LNCAP (cell line): ENCODE measurements around the gene FBXO8.

Experiments
- TF ChIP-seq, protein P1 (sequence below): fragments of 450-650 bp; IDR thresholded peaks from 2 replicates; pipeline ENCODE4 v1.5.1; 2017; ENCODE audit warnings: mild to moderate bottlenecking

Gene FBXO8

DNA sequence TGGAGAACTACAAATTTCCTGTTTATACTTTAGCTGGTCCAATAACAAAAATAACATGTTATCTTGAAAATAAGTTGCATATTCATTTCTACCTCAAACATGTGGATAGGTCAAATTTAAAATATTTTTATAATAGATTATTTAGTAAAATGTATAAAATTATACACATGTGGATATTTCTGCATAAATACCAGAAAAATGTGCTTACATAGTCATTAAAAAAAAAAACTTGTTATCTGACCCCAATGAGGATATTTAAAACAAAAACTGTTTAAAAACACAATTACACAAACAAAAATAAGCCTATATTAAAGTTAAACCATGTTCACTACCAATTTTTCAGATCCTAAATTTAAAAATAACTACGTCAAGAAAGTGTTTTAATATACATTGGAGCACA, 28.1 kb downstream of the FBXO8 start:
- TF ChIP-seq, protein P1, sequence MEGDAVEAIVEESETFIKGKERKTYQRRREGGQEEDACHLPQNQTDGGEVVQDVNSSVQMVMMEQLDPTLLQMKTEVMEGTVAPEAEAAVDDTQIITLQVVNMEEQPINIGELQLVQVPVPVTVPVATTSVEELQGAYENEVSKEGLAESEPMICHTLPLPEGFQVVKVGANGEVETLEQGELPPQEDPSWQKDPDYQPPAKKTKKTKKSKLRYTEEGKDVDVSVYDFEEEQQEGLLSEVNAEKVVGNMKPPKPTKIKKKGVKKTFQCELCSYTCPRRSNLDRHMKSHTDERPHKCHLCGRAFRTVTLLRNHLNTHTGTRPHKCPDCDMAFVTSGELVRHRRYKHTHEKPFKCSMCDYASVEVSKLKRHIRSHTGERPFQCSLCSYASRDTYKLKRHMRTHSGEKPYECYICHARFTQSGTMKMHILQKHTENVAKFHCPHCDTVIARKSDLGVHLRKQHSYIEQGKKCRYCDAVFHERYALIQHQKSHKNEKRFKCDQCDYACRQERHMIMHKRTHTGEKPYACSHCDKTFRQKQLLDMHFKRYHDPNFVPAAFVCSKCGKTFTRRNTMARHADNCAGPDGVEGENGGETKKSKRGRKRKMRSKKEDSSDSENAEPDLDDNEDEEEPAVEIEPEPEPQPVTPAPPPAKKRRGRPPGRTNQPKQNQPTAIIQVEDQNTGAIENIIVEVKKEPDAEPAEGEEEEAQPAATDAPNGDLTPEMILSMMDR: no peak

DNA sequence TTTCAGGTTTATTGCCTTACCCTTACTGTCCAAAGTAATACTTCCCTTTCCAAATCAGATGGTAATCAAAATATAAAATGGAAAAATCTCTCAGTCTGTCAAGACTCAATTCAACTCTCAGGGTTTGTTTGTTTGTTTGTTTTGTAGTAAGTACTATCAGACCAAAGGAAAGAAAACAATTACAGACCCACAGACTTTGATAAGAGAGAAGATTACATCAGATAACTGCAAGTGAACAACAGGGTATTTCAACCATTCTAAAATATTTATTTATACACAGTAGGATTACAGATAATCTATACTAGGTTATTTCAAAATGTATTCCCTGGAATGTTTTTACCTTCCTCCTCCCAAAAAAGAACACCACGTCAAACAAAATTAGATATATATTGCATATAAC, 28.9 kb downstream of the FBXO8 start:
- TF ChIP-seq, protein P1: no peak

- TF ChIP-seq, protein P1: no peak
These were observed 31.1 kb downstream of the FBXO8 start for GRCh38 chr4:174252412-174252811.

GRCh38 chr4:174248407-174248806, 35.1 kb downstream of the FBXO8 start:
- TF ChIP-seq, protein P1: no peak

DNA sequence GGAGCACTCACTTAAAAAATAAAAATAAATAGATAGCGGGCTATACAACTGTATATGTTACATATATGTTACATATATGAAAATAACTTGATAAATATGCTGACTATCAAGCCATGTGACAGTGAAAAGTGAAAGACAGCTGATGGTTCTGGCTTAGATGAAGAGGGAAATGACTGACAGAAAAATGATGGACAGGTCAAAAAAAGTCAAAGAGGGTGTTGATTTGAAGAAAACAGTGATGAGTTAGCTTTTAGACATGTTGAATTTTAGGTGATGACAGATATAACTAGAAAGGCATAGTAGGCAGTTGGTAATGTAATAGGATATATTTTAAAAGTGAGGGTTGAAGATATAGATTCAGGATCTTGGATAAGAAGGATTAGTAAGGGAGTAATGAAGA, 37.8 kb downstream of the FBXO8 start:
- TF ChIP-seq, protein P1: no peak

DNA sequence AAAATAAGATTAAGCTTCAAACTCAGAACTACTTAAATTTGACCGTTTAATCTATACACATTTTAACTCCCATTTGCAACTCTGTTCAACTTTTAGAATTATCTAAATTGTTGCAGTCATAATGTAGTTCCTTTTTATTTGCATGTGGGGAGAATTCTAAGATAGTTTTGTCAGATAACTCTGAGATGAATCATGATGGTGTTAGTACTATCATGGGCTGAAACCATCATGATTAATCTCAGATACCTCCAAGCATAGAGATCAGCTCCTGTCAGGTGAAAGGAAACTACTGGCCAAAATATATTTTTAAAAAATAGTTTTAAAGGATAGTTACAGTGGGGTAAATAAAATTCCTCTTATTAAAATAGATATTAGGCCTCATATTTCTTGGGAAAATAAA, 39.0 kb downstream of the FBXO8 start:
- TF ChIP-seq, protein P1: no peak

GRCh38 chr4:174241162-174241561, 42.3 kb downstream of the FBXO8 start:
- TF ChIP-seq, protein P1: no peak

DNA sequence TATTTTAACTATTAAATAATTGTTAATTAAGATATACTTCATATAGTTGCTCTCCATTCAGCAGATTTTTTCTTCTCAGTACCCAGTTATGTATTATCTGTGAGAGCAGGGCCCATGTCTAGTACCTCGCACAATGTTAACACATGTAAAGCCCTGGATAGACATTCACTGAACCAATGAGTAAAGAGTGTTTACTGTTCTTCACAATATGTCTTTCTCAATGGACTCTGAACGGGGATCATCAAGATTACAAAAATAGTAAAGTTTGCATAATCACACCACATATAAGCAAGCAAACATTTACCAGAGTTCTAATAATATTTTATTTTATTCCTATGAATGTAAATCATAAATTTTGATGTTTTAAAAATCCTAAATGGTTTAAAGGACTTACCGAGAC, 47.1 kb downstream of the FBXO8 start:
- TF ChIP-seq, protein P1: no peak
